ENCODE data around the gene FGF1.

Gene FGF1

GRCh38 chr5:142685418-142686209 is at the start of gene FGF1:
Gene FGF1, minus strand, starts transcription at chr5:142686090. Its CDS starts 71,963 bp downstream, at chr5:142614127.
- H3K27ac Mint-ChIP-seq = no peak within 1 kb of the TSS
- no peaks in the 10 kb centered on the region for H3K9me3 Mint-ChIP-seq
- H3K4me3 Mint-ChIP-seq = no peak within 1 kb of the TSS
- H3K4me1 Mint-ChIP-seq (ENCODE audit: low read depth) = no peaks in the 10 kb centered on the region
- H3K36me3 Mint-ChIP-seq (ENCODE audit: low read depth) = no peaks in the 10 kb centered on the region
- H3K27me3 Mint-ChIP-seq = peaks cover 3% of the 10 kb centered on the region

DNA sequence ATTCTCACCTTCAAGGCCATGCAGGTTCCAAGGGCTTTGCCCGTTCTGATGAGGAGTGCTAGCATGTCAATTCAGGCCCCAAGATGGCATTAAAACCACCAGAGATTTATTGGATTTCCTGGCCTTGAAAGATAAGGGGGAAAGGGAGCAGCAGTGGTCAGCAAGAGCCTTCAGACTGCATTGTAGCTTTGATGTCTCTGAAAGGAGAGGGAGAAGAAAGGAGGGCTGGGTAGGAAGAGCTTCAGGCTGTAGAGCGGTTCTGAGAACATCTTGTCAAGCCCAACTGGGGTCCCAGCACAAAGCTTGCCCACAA is 41.8 kb upstream of the FGF1 start:
- Mint-ChIP-seq H3K36me3 (ENCODE audit: low read depth) (no peaks in the 10 kb centered on the region), H3K4me1 (ENCODE audit: low read depth) (peaks cover 11% of the 10 kb centered on the region), H3K9me3 (no peaks in the 10 kb centered on the region), H3K27me3 (no peaks in the 10 kb centered on the region), H3K27ac (no peak overlapping the region), H3K4me3 (no peak overlapping the region)

GRCh38 chr5:142726188-142726731 is 40.4 kb upstream of the FGF1 start:
- Mint-ChIP-seq H3K27me3 (no peaks in the 10 kb centered on the region), H3K4me1 (ENCODE audit: low read depth) (peaks cover 11% of the 10 kb centered on the region), H3K27ac (no peak overlapping the region), H3K9me3 (no peaks in the 10 kb centered on the region), H3K36me3 (ENCODE audit: low read depth) (no peaks in the 10 kb centered on the region), H3K4me3 (no peak overlapping the region)

DNA sequence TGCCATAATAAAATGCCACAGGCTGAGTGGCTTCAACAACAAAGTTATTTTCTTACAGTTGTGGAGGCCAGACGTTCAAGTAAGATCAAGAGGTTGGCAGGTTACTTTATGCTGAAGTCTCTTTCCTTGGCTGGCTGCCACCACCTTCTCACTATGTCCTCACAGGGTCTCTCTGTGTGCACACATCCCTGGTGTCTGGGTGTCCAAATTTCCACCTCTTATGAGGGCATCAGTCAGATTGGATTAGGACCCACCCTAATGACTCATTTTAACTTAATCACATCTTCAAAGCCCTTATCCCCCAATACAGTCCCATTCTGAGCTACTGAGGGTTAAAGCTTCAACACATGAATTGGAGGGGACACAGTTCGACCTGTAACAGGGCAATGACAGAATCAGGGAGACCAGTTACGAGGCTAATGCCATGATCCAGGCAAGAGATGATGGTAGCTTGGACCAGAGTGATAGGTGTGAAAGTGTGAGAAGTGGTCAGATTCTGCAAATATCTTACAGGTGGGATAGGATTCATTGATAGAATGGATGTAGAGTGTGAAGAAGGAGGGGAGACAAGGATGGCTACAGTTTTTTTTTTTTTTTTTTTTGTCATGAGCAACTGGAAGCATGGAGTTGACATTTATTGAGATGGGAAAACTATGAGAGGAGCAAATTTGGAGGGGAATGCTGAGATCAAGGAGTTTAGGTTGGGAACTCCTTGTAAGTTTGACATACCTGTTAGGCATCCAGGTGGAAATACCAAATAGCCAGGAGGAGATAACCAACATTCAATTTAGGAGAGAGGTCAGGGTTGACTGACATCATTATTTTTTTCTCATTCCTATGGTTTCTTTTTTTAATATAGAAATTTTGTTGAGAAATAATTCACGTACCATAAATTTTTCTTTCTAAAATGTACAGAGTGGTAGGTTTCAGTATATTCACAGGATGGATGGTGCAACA is 39.6 kb upstream of the FGF1 start:
- H3K27me3 Mint-ChIP-seq = no peaks in the 10 kb centered on the region
- H3K9me3 Mint-ChIP-seq = no peaks in the 10 kb centered on the region
- peaks cover 11% of the 10 kb centered on the region for H3K4me1 Mint-ChIP-seq (ENCODE audit: low read depth)
- no peak overlapping the region for H3K27ac Mint-ChIP-seq
- no peaks in the 10 kb centered on the region for H3K36me3 Mint-ChIP-seq (ENCODE audit: low read depth)
- H3K4me3 Mint-ChIP-seq = no peak overlapping the region

GRCh38 chr5:142724821-142725220 is 38.9 kb upstream of the FGF1 start:
- Mint-ChIP-seq H3K27me3 (no peaks in the 10 kb centered on the region), H3K27ac (no peak overlapping the region), H3K9me3 (no peaks in the 10 kb centered on the region), H3K4me1 (ENCODE audit: low read depth) (peaks cover 11% of the 10 kb centered on the region), H3K4me3 (no peak overlapping the region), H3K36me3 (ENCODE audit: low read depth) (no peaks in the 10 kb centered on the region)

DNA sequence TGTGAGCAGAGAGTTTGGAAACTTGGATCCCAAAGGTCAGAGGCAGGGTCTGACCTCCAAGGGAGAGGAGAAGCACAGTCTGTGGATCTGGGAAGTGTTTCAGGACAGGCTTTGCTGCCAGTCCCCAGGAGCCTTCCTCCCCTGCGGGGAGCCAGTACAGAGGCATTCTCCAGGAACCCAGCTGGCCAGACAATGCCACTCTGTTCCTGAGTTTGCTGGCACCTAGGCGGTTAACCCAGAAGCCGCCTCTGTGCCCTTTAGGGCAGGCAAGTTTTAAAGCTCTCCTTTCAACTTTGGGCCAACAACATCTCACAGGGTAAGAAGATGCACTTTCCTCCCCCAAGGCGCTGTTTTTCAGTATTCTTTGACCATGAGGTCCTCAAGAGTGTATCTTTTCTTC is 37.0 kb upstream of the FGF1 start:
- Mint-ChIP-seq H3K27ac (no peak overlapping the region), H3K4me1 (ENCODE audit: low read depth) (peaks cover 11% of the 10 kb centered on the region), H3K9me3 (no peaks in the 10 kb centered on the region), H3K27me3 (no peaks in the 10 kb centered on the region), H3K36me3 (ENCODE audit: low read depth) (no peaks in the 10 kb centered on the region), H3K4me3 (no peak overlapping the region)

GRCh38 chr5:142722146-142722545 is 36.3 kb upstream of the FGF1 start:
- H3K36me3 Mint-ChIP-seq (ENCODE audit: low read depth) = no peaks in the 10 kb centered on the region
- H3K27ac Mint-ChIP-seq = no peak overlapping the region
- H3K9me3 Mint-ChIP-seq = no peaks in the 10 kb centered on the region
- peaks cover 11% of the 10 kb centered on the region for H3K4me1 Mint-ChIP-seq (ENCODE audit: low read depth)
- no peak overlapping the region for H3K4me3 Mint-ChIP-seq
- H3K27me3 Mint-ChIP-seq = no peaks in the 10 kb centered on the region

GRCh38 chr5:142720641-142721271 is 34.9 kb upstream of the FGF1 start:
- no peaks in the 10 kb centered on the region for H3K27me3 Mint-ChIP-seq
- H3K9me3 Mint-ChIP-seq = no peaks in the 10 kb centered on the region
- no peaks in the 10 kb centered on the region for H3K36me3 Mint-ChIP-seq (ENCODE audit: low read depth)
- H3K4me1 Mint-ChIP-seq (ENCODE audit: low read depth) = peaks cover 4% of the 10 kb centered on the region
- H3K4me3 Mint-ChIP-seq = no peak overlapping the region
- H3K27ac Mint-ChIP-seq = no peak overlapping the region

DNA sequence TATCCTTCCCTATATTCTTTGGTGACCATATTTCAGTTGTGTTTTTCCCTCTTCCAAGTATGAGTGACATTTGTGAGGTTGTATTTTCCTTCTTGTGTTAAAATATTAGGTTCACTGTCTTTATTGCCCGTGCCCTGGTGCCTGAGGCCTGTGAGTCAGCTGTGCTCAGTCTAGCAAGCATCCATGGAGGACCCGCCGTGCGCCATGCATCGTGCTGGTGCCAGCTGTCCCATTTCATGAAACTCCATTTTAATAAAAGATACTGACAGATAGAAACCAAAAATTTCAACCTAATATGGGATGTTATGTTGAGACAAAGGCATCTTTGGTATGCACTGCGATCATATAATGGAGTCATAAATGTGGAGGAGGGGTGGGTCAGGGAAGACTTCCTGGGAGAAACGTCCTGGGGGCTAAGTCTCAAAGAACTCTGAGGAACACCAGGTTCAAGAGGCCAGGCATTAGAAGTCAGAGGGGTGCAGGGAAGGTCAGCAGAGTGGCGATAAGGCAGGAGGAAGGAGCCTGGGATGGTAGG is 34.0 kb upstream of the FGF1 start:
- Mint-ChIP-seq H3K9me3 (no peaks in the 10 kb centered on the region), H3K36me3 (ENCODE audit: low read depth) (no peaks in the 10 kb centered on the region), H3K4me1 (ENCODE audit: low read depth) (no peaks in the 10 kb centered on the region), H3K4me3 (no peak overlapping the region), H3K27ac (no peak overlapping the region), H3K27me3 (peaks cover under 1% of the 10 kb centered on the region)

GRCh38 chr5:142717582-142718215 is 31.8 kb upstream of the FGF1 start:
- H3K36me3 Mint-ChIP-seq (ENCODE audit: low read depth) = no peaks in the 10 kb centered on the region
- no peaks in the 10 kb centered on the region for H3K9me3 Mint-ChIP-seq
- H3K4me3 Mint-ChIP-seq = no peak overlapping the region
- no peak overlapping the region for H3K27ac Mint-ChIP-seq
- H3K27me3 Mint-ChIP-seq = peaks cover 5% of the 10 kb centered on the region
- H3K4me1 Mint-ChIP-seq (ENCODE audit: low read depth) = peaks cover 6% of the 10 kb centered on the region

DNA sequence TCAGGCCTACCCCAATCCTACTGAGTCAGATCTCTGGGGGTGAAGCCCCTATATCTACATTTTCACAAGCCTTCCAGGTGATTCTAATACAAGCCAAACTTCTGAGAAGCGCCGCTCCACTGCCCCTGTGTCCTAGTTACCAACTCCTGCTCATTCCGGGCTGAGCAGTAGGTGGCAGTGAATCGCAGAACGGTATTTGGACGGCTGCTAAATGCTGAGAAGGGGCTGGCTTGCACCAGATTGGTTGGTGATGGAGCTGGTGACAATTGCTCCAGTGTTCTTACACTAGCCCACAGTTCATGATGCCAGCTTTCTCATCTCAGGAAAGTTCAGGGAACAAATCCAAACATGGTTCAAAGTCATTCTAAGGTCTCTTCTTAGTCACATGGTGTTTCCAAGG is 31.1 kb upstream of the FGF1 start:
- H3K9me3 Mint-ChIP-seq = no peaks in the 10 kb centered on the region
- no peaks in the 10 kb centered on the region for H3K36me3 Mint-ChIP-seq (ENCODE audit: low read depth)
- no peak overlapping the region for H3K4me3 Mint-ChIP-seq
- peaks cover 6% of the 10 kb centered on the region for H3K4me1 Mint-ChIP-seq (ENCODE audit: low read depth)
- peaks cover 5% of the 10 kb centered on the region for H3K27me3 Mint-ChIP-seq
- H3K27ac Mint-ChIP-seq = no peak overlapping the region

DNA sequence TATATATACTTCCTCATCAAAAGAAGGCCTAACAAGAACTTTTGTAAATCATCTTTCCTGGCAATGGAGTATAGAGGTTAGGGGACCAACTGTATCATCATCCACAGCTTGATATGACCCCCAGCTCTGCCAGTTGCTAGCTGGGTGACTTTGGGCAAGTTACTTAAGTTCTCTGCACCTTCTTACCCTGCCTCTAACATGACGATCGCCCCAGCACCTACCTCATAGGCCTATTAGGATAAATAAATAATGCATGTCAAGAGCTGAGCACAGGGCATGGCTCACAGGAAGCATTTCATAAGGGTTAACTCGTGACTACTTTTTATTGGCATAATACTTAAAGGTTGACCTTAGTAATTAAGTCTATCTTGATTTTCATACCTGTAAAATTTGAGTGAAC is 29.4 kb upstream of the FGF1 start:
- Mint-ChIP-seq H3K4me3 (no peak overlapping the region), H3K36me3 (ENCODE audit: low read depth) (no peaks in the 10 kb centered on the region), H3K27ac (no peak overlapping the region), H3K27me3 (peaks cover 5% of the 10 kb centered on the region), H3K4me1 (ENCODE audit: low read depth) (peaks cover 6% of the 10 kb centered on the region), H3K9me3 (no peaks in the 10 kb centered on the region)

DNA sequence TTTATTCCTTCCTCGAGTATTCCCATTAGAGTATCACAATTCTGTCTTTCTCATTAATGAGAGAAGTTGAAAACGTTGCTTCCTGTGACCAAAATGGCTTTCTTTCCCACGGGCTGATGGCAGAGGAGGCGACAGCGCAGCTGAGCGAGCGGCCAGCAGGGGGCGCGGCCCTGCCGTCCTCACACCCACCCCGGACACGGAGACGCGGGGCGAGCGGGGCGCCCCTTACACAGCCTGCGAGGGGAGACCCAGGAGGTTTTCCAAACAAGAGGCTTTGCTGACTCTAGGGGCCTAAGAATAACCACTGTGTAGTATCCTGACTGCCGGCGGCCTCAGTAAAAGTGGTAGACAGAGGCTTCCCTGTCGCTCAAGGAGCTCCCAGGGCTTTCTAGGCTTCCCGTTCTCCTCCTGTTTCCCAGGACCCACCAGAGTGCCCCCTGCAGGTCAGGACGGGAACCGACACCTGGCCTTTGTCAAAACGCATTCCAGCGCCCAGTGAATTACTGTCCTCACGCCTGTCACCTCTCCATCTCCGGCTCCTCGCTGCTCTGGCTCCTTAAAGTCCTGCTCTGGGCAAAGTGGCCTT is 27.3 kb upstream of the FGF1 start:
- peak overlapping the region; percentile 70 for H3K4me3 Mint-ChIP-seq
- no peaks in the 10 kb centered on the region for H3K36me3 Mint-ChIP-seq (ENCODE audit: low read depth)
- no peak overlapping the region for H3K27ac Mint-ChIP-seq
- H3K4me1 Mint-ChIP-seq (ENCODE audit: low read depth) = peaks cover 6% of the 10 kb centered on the region
- H3K9me3 Mint-ChIP-seq = no peaks in the 10 kb centered on the region
- H3K27me3 Mint-ChIP-seq = peaks cover 5% of the 10 kb centered on the region

GRCh38 chr5:142703153-142703552 is 17.3 kb upstream of the FGF1 start:
- no peaks in the 10 kb centered on the region for H3K4me1 Mint-ChIP-seq (ENCODE audit: low read depth)
- no peaks in the 10 kb centered on the region for H3K36me3 Mint-ChIP-seq (ENCODE audit: low read depth)
- H3K27me3 Mint-ChIP-seq = no peaks in the 10 kb centered on the region
- no peak overlapping the region for H3K4me3 Mint-ChIP-seq
- H3K27ac Mint-ChIP-seq = no peak overlapping the region
- no peaks in the 10 kb centered on the region for H3K9me3 Mint-ChIP-seq
